Body of pancreas (tissue), 4 donors: ENCODE data around the gene IFT80.

ENCODE experiments used
- POLR2A ChIP-seq, 3 donors: fragments of 450-650 bp; IDR thresholded peaks; one replicate each; pipeline ENCODE4 v1.6.1; 2016; ENCODE audit warnings: antibody characterized with exemption in 3 of 3, mild to moderate bottlenecking in 2 of 3
- TF ChIP-seq, protein P1 (sequence below), 7 experiments: fragments of 450-650 bp in 4 of 7; fragments of 200-600 bp in 3 of 7; sonication (generic) in 3 of 7; IDR thresholded peaks; one replicate each; pipeline ENCODE4 v1.5.1; 2016 to 2019; ENCODE audit warnings: antibody characterized with exemption in 7 of 7

DNA sequence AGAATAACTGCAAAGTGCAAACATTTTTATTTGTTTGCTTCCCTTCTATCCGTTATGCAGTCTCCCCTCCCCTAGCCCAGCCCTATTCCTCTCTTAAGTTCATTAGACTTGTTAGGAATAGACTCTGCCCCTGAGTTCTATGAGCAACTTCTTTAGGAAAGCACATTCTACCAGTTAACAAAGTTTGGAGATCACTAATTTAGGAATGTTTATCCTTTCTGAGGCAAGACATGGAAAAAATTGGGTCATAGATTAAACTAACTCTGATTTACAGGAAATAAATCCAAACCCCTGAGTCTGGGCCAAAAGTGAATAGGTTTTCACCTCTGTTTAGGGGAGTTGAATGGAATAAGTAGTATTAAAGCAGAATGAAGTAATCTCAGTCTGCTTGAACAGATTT is 139.4 kb downstream of the IFT80 start:
- TF ChIP-seq, protein P1, sequence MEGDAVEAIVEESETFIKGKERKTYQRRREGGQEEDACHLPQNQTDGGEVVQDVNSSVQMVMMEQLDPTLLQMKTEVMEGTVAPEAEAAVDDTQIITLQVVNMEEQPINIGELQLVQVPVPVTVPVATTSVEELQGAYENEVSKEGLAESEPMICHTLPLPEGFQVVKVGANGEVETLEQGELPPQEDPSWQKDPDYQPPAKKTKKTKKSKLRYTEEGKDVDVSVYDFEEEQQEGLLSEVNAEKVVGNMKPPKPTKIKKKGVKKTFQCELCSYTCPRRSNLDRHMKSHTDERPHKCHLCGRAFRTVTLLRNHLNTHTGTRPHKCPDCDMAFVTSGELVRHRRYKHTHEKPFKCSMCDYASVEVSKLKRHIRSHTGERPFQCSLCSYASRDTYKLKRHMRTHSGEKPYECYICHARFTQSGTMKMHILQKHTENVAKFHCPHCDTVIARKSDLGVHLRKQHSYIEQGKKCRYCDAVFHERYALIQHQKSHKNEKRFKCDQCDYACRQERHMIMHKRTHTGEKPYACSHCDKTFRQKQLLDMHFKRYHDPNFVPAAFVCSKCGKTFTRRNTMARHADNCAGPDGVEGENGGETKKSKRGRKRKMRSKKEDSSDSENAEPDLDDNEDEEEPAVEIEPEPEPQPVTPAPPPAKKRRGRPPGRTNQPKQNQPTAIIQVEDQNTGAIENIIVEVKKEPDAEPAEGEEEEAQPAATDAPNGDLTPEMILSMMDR (IDR thresholded peaks at IDR 0.05) = no peak
- no peak for TF ChIP-seq POLR2A (IDR thresholded peaks at IDR 0.05)
